NCI-H2171 treated with DMSO at 0.1 percent for 48 hours (cell line): ENCODE results near the gene ADA.

Experiments
- DNase-seq: peaks from one replicate; lab custom pipeline; 2025; lab: John Stamatoyannopoulos, UW

The ADA gene

GRCh38 chr20:44580581-44581268, 70.8 kb downstream of the ADA start:
- DNase-seq: no peak

GRCh38 chr20:44579313-44580081, 72.0 kb downstream of the ADA start:
- no peak for DNase-seq

- DNase-seq: peak; percentile 19
Observed at GRCh38 chr20:44576297-44576696, 75.2 kb downstream of the ADA start.

- no peak for DNase-seq
Observed at GRCh38 chr20:44574372-44574771, 77.1 kb downstream of the ADA start.

- DNase-seq: no peak
Observed at GRCh38 chr20:44573501-44573869, 78.0 kb downstream of the ADA start.

GRCh38 chr20:44572551-44573500, 78.7 kb downstream of the ADA start:
- no peak for DNase-seq

- DNase-seq: no peak
Observed at GRCh38 chr20:44571362-44571988, 80.0 kb downstream of the ADA start.

- DNase-seq: no peak
Observed at GRCh38 chr20:44570367-44570766, 81.1 kb downstream of the ADA start.
